Erythroblast (primary cell): ENCODE measurements around the gene NLRP3.

ENCODE experiments used
- GATA1 ChIP-seq: IDR thresholded peaks from 2 replicates; pipeline ENCODE4 v1.6.1; 2011; ENCODE audit warnings: low read depth, mild to moderate bottlenecking, control low read depth, low read length, moderate library complexity
- POLR2A ChIP-seq: IDR thresholded peaks from 2 replicates; pipeline ENCODE4 v1.6.1; 2011; ENCODE audit warnings: mild to moderate bottlenecking, low read length

- no peak for TF ChIP-seq POLR2A
- no peak for TF ChIP-seq GATA1
Observed at GRCh38 chr1:247411621-247412327, 4.2 kb upstream of the NLRP3 start.
